Measurements from ENCODE around the gene PIP5K1C. TPM values are rescaled to one million over a fixed set of nuclear protein-coding genes. Genes with fewer than 3 reads are reported as not detected.

The PIP5K1C gene
- total and polyA plus RNA-seq, 9 of the 15 experiments (the other 6 are each of a cell fraction or from before 2014, with no cell fraction given) = 0.38 to 22.1 (median 4.1) TPM

GRCh38 chr19:3627351-3627723 is 72.9 kb downstream of the PIP5K1C start (continued):
- TF ChIP-seq RBM15 (IDR thresholded peaks at IDR 0.05; ENCODE audit: insufficient read depth, low read length) = no peak
- TF ChIP-seq BDP1 (IDR thresholded peaks at IDR 0.05; ENCODE audit: insufficient read depth, insufficient read length) = no peak
- TF ChIP-seq, protein P1, sequence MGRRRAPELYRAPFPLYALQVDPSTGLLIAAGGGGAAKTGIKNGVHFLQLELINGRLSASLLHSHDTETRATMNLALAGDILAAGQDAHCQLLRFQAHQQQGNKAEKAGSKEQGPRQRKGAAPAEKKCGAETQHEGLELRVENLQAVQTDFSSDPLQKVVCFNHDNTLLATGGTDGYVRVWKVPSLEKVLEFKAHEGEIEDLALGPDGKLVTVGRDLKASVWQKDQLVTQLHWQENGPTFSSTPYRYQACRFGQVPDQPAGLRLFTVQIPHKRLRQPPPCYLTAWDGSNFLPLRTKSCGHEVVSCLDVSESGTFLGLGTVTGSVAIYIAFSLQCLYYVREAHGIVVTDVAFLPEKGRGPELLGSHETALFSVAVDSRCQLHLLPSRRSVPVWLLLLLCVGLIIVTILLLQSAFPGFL (CRISPR knock-in tag; IDR thresholded peaks at IDR 0.05) = no peak
- no peak for TF ChIP-seq CCAR2 (IDR thresholded peaks at IDR 0.05; ENCODE audit: low read depth, low read length)
- no peak for TF ChIP-seq SIRT6 (IDR thresholded peaks at IDR 0.05; ENCODE audit: low read depth, low read length)
- TF ChIP-seq RBM22 (IDR thresholded peaks at IDR 0.05; ENCODE audit: low read depth, low read length, poor library complexity, severe bottlenecking) = no peak
- TF ChIP-seq POLR2B (IDR thresholded peaks at IDR 0.05; ENCODE audit: low read depth, partially characterized antibody) = no peak
- no peak for TF ChIP-seq KAT7 (CRISPR knock-in tag; IDR thresholded peaks at IDR 0.05; ENCODE audit: borderline replicate concordance)
- no peak for TF ChIP-seq ZNF316 (IDR thresholded peaks at IDR 0.05)
- TF ChIP-seq MYC (IDR thresholded peaks at IDR 0.05; ENCODE audit: low read depth, low read length) = no peak
- no peak for TF ChIP-seq MYC (CRISPR knock-in tag; IDR thresholded peaks at IDR 0.05; ENCODE audit: borderline replicate concordance, low read depth)
- TF ChIP-seq BHLHE40 (IDR thresholded peaks at IDR 0.05; ENCODE audit: low read length) = no peak
- peak; percentile 50 for TF ChIP-seq FOXM1 (IDR thresholded peaks at IDR 0.05; ENCODE audit: low read depth)
- TF ChIP-seq FOXM1 (CRISPR knock-in tag; IDR thresholded peaks at IDR 0.05; ENCODE audit: low read depth) = no peak
- no peak for TF ChIP-seq HDAC3 (IDR thresholded peaks at IDR 0.05; ENCODE audit: borderline replicate concordance, partially characterized antibody)
- peak in 1 of 2 experiments; percentile 95; a peak in 2 of 3 replicates for TF ChIP-seq CBX3 (IDR thresholded peaks at IDR 0.05; ENCODE audit: borderline replicate concordance in 1 of 2, low read length in 2 of 2)
- TF ChIP-seq, protein P2, sequence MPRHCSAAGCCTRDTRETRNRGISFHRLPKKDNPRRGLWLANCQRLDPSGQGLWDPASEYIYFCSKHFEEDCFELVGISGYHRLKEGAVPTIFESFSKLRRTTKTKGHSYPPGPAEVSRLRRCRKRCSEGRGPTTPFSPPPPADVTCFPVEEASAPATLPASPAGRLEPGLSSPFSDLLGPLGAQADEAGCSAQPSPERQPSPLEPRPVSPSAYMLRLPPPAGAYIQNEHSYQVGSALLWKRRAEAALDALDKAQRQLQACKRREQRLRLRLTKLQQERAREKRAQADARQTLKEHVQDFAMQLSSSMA (CRISPR knock-in tag; IDR thresholded peaks at IDR 0.05) = no peak
- TF ChIP-seq, protein P3, sequence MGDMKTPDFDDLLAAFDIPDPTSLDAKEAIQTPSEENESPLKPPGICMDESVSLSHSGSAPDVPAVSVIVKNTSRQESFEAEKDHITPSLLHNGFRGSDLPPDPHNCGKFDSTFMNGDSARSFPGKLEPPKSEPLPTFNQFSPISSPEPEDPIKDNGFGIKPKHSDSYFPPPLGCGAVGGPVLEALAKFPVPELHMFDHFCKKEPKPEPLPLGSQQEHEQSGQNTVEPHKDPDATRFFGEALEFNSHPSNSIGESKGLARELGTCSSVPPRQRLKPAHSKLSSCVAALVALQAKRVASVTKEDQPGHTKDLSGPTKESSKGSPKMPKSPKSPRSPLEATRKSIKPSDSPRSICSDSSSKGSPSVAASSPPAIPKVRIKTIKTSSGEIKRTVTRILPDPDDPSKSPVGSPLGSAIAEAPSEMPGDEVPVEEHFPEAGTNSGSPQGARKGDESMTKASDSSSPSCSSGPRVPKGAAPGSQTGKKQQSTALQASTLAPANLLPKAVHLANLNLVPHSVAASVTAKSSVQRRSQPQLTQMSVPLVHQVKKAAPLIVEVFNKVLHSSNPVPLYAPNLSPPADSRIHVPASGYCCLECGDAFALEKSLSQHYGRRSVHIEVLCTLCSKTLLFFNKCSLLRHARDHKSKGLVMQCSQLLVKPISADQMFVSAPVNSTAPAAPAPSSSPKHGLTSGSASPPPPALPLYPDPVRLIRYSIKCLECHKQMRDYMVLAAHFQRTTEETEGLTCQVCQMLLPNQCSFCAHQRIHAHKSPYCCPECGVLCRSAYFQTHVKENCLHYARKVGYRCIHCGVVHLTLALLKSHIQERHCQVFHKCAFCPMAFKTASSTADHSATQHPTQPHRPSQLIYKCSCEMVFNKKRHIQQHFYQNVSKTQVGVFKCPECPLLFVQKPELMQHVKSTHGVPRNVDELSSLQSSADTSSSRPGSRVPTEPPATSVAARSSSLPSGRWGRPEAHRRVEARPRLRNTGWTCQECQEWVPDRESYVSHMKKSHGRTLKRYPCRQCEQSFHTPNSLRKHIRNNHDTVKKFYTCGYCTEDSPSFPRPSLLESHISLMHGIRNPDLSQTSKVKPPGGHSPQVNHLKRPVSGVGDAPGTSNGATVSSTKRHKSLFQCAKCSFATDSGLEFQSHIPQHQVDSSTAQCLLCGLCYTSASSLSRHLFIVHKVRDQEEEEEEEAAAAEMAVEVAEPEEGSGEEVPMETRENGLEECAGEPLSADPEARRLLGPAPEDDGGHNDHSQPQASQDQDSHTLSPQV (IDR thresholded peaks at IDR 0.05) = no peak
- 0 out of 2 replicates have a peak, but pooled peaks have one; percentile 40 for TF ChIP-seq ZBTB49 (CRISPR knock-in tag; IDR thresholded peaks at IDR 0.05; ENCODE audit: borderline replicate concordance)
